ENCODE results near the gene PHRF1. TPM values are rescaled to one million over a fixed set of nuclear protein-coding genes. Genes with fewer than 3 reads are reported as not detected.
A peak's percentile ranks its signal among the peaks of the same experiment; 100 is the strongest.

The PHRF1 gene
- total RNA-seq (10 to 100 TPM; 22.4 to 25.2 TPM), polyA plus RNA-seq (10 to 100 TPM in 1 of 2 donors, 1 to 10 TPM in 1; 2.4 to 15.1 TPM)

- TF ChIP-seq HNF4G (IDR thresholded peaks at IDR 0.05) (no peak), REST (IDR thresholded peaks at IDR 0.05) (no peak), EGR1 (IDR thresholded peaks at IDR 0.05; ENCODE audit: low read depth in 2 of 2) (peak; percentile 35 to 67), GABPA (IDR thresholded peaks at IDR 0.05 in 1 of 2, conservative IDR thresholded peaks at IDR 0.05 in 1 of 2) (peak; percentile 81 to 91), NR2F2 (IDR thresholded peaks at IDR 0.05) (no peak), SP1 (IDR thresholded peaks at IDR 0.05) (peak; percentile 73), TAF1 (conservative IDR thresholded peaks at IDR 0.05) (peak; percentile 79), RAD21 (IDR thresholded peaks at IDR 0.05) (peak in 1 of 2 donors; percentile 22), MAX (IDR thresholded peaks at IDR 0.05) (peak; percentile 61), RXRA (IDR thresholded peaks at IDR 0.05) (no peak), HNF4A (conservative IDR thresholded peaks at IDR 0.05) (peak; percentile 16 to 33), JUND (IDR thresholded peaks at IDR 0.05) (no peak), YY1 (IDR thresholded peaks at IDR 0.05) (peak; percentile 65), FOXA2 (IDR thresholded peaks at IDR 0.05) (no peak)
- TF ChIP-seq, protein P1, sequence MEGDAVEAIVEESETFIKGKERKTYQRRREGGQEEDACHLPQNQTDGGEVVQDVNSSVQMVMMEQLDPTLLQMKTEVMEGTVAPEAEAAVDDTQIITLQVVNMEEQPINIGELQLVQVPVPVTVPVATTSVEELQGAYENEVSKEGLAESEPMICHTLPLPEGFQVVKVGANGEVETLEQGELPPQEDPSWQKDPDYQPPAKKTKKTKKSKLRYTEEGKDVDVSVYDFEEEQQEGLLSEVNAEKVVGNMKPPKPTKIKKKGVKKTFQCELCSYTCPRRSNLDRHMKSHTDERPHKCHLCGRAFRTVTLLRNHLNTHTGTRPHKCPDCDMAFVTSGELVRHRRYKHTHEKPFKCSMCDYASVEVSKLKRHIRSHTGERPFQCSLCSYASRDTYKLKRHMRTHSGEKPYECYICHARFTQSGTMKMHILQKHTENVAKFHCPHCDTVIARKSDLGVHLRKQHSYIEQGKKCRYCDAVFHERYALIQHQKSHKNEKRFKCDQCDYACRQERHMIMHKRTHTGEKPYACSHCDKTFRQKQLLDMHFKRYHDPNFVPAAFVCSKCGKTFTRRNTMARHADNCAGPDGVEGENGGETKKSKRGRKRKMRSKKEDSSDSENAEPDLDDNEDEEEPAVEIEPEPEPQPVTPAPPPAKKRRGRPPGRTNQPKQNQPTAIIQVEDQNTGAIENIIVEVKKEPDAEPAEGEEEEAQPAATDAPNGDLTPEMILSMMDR (IDR thresholded peaks at IDR 0.05; ENCODE audit: low read depth, low read length, missing input control), result no peak
- H3K4me3 ChIP-seq (ENCODE audit: low read depth in 1 of 3, low read length in 3 of 3), result peak within 1 kb of the TSS; percentile 86 to 98 (median 87)
- peak within 1 kb of the TSS; percentile 95 to 99 for H3K27ac ChIP-seq (ENCODE audit: low read depth in 1 of 2, low read length in 2 of 2)
- peak; percentile 96 for DNase-seq (ENCODE audit: low spot score)
- peak within 1 kb of the TSS; percentile 95 to 99 for H3K9ac ChIP-seq (ENCODE audit: low read depth in 1 of 2, low read length in 2 of 2)
- WGBS, result under 1% methylated on average over 99 of the region's 99 CpGs
- no peaks in the 10 kb centered on the region for H3K9me3 ChIP-seq (ENCODE audit: control insufficient read depth in 4 of 4, low read length in 3 of 4)
- no peaks in the 10 kb centered on the region for H3K36me3 ChIP-seq (ENCODE audit: control insufficient read depth in 4 of 4, insufficient read depth in 3 of 4, low read depth in 1 of 4, low read length in 3 of 4)
- H3K4me1 ChIP-seq (ENCODE audit: control insufficient read depth in 4 of 4, insufficient read depth in 4 of 4, low read length in 3 of 4), result peaks cover 22 to 63% (median 52%) of the 10 kb centered on the region in 4 donors
- no peaks in the 10 kb centered on the region for H3K27me3 ChIP-seq (ENCODE audit: control insufficient read depth in 4 of 4, insufficient read depth in 4 of 4, low read length in 3 of 4)
Measured at GRCh38 chr11:575996-576768, at the start of gene PHRF1. Gene PHRF1, plus strand, starts transcription at chr11:576470. Its CDS starts 5,043 bp downstream, at chr11:581513.

DNA sequence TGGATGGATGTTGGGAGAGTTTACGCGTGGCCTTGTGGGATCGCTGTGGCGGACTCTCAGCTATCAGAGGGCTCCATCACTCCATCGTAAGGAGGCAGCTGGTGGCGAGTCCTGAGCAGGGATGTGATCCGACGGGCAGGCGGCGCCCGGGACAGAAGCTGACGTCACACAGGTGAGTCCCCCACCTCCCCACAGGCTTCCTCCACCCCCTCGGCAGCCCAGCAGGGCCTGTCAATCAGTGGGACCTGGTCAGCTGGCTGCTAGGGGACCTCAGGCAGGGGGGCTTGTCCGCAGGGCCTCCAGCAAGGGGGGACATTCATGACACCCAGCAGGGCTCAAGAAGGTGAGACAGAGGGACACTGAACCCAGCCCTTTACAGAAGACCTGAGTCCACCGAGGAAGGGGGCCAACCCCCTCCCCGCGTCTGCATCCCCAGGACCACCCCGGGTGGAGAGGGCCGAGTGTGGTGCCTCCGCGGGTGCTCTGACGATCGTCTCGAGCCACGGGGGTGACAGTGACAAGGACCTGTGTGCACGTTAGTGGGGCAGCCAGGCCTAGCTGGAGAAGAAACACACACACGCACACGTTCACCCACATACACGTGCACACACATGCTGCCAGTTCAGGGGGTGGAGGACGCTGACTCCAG lies 48.0 kb upstream of the PHRF1 start:
- no peaks in the 10 kb centered on the region for H3K9me3 ChIP-seq (ENCODE audit: control insufficient read depth in 4 of 4, low read length in 3 of 4)
- DNase-seq (ENCODE audit: low spot score), result no peak
- H3K27me3 ChIP-seq (ENCODE audit: control insufficient read depth in 4 of 4, insufficient read depth in 4 of 4, low read length in 3 of 4), result no peaks in the 10 kb centered on the region
- H3K9ac ChIP-seq (ENCODE audit: low read depth in 1 of 2, low read length in 2 of 2), result no peak overlapping the region
- 91% methylated on average over 30 of the region's 30 CpGs for WGBS
- TF ChIP-seq REST (IDR thresholded peaks at IDR 0.05) (no peak), FOXA1 (IDR thresholded peaks at IDR 0.05) (no peak), NR2F2 (IDR thresholded peaks at IDR 0.05) (no peak), YY1 (IDR thresholded peaks at IDR 0.05) (no peak), HNF4G (IDR thresholded peaks at IDR 0.05) (no peak), RAD21 (IDR thresholded peaks at IDR 0.05) (no peak), FOXA2 (IDR thresholded peaks at IDR 0.05) (no peak)
- TF ChIP-seq, protein P1 (IDR thresholded peaks at IDR 0.05; ENCODE audit: low read depth, low read length, missing input control), result no peak
- H3K4me1 ChIP-seq (ENCODE audit: control insufficient read depth in 4 of 4, insufficient read depth in 4 of 4, low read length in 3 of 4), result no peaks in the 10 kb centered on the region
- H3K4me3 ChIP-seq (ENCODE audit: low read depth in 1 of 3, low read length in 3 of 3), result no peak overlapping the region
- H3K27ac ChIP-seq (ENCODE audit: low read depth in 1 of 2, low read length in 2 of 2), result no peak overlapping the region
- H3K36me3 ChIP-seq (ENCODE audit: control insufficient read depth in 4 of 4, insufficient read depth in 3 of 4, low read depth in 1 of 4, low read length in 3 of 4), result peaks cover 0 to 11% (median 5%) of the 10 kb centered on the region in 4 donors
